ENCODE results near the gene DGKH.

DNA sequence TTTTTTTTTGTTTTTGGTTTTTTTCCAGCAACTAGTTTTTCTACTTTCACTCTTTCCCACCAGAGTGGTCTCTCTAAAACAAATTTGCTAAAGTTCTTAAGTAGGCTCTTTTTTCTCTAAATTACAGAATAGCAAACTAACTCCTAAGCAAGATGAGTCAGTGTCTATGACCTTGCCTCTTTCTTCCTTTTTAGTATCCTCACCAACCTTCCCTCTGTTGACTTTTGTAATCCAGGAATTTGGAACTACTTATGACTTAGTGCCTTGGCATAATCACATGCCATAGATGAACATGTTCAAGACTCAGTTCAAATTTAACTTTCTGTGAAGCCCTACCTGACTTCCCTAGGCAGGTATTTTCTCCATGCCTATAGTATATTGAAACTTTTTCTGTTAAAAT is 191.2 kb downstream of the DGKH start:
- TF ChIP-seq TAF1 (IDR thresholded peaks at IDR 0.05; ENCODE audit: low read depth) (no peak), EZH2 (IDR thresholded peaks at IDR 0.05; ENCODE audit: borderline replicate concordance, insufficient read depth, low read length, poor library complexity, severe bottlenecking) (no peak), POLR2AphosphoS5 (IDR thresholded peaks at IDR 0.05) (no peak), RAD21 (conservative IDR thresholded peaks at IDR 0.05) (no peak), EP300 (conservative IDR thresholded peaks at IDR 0.05; ENCODE audit: poor library complexity, severe bottlenecking) (no peak), SMC3 (conservative IDR thresholded peaks at IDR 0.05; ENCODE audit: poor library complexity) (no peak)
- TF ChIP-seq, protein P1, sequence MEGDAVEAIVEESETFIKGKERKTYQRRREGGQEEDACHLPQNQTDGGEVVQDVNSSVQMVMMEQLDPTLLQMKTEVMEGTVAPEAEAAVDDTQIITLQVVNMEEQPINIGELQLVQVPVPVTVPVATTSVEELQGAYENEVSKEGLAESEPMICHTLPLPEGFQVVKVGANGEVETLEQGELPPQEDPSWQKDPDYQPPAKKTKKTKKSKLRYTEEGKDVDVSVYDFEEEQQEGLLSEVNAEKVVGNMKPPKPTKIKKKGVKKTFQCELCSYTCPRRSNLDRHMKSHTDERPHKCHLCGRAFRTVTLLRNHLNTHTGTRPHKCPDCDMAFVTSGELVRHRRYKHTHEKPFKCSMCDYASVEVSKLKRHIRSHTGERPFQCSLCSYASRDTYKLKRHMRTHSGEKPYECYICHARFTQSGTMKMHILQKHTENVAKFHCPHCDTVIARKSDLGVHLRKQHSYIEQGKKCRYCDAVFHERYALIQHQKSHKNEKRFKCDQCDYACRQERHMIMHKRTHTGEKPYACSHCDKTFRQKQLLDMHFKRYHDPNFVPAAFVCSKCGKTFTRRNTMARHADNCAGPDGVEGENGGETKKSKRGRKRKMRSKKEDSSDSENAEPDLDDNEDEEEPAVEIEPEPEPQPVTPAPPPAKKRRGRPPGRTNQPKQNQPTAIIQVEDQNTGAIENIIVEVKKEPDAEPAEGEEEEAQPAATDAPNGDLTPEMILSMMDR (IDR thresholded peaks at IDR 0.05; ENCODE audit: poor library complexity, severe bottlenecking) = no peak
- TF ChIP-seq, protein P2, sequence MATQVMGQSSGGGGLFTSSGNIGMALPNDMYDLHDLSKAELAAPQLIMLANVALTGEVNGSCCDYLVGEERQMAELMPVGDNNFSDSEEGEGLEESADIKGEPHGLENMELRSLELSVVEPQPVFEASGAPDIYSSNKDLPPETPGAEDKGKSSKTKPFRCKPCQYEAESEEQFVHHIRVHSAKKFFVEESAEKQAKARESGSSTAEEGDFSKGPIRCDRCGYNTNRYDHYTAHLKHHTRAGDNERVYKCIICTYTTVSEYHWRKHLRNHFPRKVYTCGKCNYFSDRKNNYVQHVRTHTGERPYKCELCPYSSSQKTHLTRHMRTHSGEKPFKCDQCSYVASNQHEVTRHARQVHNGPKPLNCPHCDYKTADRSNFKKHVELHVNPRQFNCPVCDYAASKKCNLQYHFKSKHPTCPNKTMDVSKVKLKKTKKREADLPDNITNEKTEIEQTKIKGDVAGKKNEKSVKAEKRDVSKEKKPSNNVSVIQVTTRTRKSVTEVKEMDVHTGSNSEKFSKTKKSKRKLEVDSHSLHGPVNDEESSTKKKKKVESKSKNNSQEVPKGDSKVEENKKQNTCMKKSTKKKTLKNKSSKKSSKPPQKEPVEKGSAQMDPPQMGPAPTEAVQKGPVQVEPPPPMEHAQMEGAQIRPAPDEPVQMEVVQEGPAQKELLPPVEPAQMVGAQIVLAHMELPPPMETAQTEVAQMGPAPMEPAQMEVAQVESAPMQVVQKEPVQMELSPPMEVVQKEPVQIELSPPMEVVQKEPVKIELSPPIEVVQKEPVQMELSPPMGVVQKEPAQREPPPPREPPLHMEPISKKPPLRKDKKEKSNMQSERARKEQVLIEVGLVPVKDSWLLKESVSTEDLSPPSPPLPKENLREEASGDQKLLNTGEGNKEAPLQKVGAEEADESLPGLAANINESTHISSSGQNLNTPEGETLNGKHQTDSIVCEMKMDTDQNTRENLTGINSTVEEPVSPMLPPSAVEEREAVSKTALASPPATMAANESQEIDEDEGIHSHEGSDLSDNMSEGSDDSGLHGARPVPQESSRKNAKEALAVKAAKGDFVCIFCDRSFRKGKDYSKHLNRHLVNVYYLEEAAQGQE (IDR thresholded peaks at IDR 0.05; ENCODE audit: borderline replicate concordance) = no peak

Data from neural cell (in vitro differentiated cells).